Activated B cell treated with CpG ODN at 0.5 μM for 24 hours (primary cell): Measurements from ENCODE around the gene NRROS. TPM values are rescaled to one million over a fixed set of nuclear protein-coding genes. Genes with fewer than 3 reads are reported as not detected.

Experiments used
- ATAC-seq: fragments of 200-7000 bp; cut with Tn5 transposase; one replicate; pipeline ENCODE4 v1.10.0; 2021; ENCODE audit warnings: low read depth, mild to moderate bottlenecking, moderate library complexity
- CTCF ChIA-PET: fragments of 350-600 bp; sonication (Branson Sonifier 250); formaldehyde crosslinking; loops from one replicate; lab custom pipeline; 2021; ENCODE audit warnings: antibody characterized with exemption; lab: Charles Lee
- POLR2A ChIA-PET: fragments of 350-600 bp; sonication (Branson Sonifier 250); formaldehyde crosslinking; loops from one replicate; lab custom pipeline; 2021; ENCODE audit warnings: antibody characterized with exemption; lab: Charles Lee
- DNase-seq: peaks from one replicate; pipeline ENCODE4 v3.0.0; 2022
- H3K27ac Mint-ChIP-seq: one replicate; pipeline ENCODE4 v1.8.0; 2020; ENCODE audit warnings: mixed read lengths
- H3K27me3 Mint-ChIP-seq: one replicate; pipeline ENCODE4 v1.8.0; 2021; ENCODE audit warnings: mixed read lengths
- H3K36me3 Mint-ChIP-seq: one replicate; pipeline ENCODE4 v1.8.0; 2021; ENCODE audit warnings: low read depth, mixed read lengths
- H3K4me1 Mint-ChIP-seq: one replicate; pipeline ENCODE4 v1.8.0; 2021; ENCODE audit warnings: mixed read lengths
- H3K4me3 Mint-ChIP-seq: one replicate; pipeline ENCODE4 v1.8.0; 2020; ENCODE audit warnings: mild to moderate bottlenecking, mixed read lengths
- H3K9me3 Mint-ChIP-seq: one replicate; pipeline ENCODE4 v1.8.0; 2020; ENCODE audit warnings: mixed read lengths
- CTCF ChIP-seq: fragments of 200-600 bp; IDR thresholded peaks from one replicate; pipeline ENCODE4 v1.8.0; 2022; ENCODE audit warnings: antibody characterized with exemption, mild to moderate bottlenecking
- intact Hi-C: fragments of 100-400 bp; cut with micrococcal nuclease; formaldehyde crosslinking; loops from one replicate; pipeline ENCODE4 v1.15.1; 2024
- total RNA-seq: library from RNA; stranded (reverse); gene quantifications from 2 replicates; pipeline ENCODE4 v1.2.3, GENCODE V29; 2022

Gene NRROS
- total RNA-seq, 1 donor from 2014 or later = 92.4 TPM

DNA sequence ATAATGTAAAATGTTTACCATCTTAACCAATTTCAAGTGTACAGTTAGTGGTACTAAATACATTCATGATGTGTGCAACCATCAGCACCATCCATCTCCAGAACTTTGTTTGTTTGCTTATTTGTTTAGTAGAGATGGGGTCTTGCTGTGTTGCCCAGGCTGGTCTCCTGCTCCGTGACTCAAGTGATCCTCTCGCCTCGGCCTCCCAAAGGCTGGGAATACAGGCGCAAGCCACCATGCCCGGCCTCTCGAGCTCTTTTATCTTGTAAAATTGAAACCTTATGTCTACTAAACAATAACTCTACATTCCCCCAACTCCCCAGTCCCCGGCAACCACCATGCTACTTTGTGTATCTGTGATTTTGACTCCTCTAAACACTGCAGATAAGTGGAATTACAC is 39.1 kb upstream of the NRROS start:
- H3K4me3 Mint-ChIP-seq = no peak overlapping the region
- POLR2A ChIA-PET = no interaction called here
- no peak overlapping the region for H3K27ac Mint-ChIP-seq
- ATAC-seq (no peak), DNase-seq (no peak)
- intact Hi-C loops = no loop called here
- CTCF ChIA-PET = interaction anchor here (1.1 kb wide), 1 partner anchor 10 kb away, joined by 4 read pairs; no protein-coding TSS in a partner anchor
- peaks cover 14% of the 10 kb centered on the region for H3K4me1 Mint-ChIP-seq
- peaks cover 13% of the 10 kb centered on the region for H3K27me3 Mint-ChIP-seq
- no peaks in the 10 kb centered on the region for H3K9me3 Mint-ChIP-seq
- no peak for TF ChIP-seq CTCF
- no peaks in the 10 kb centered on the region for H3K36me3 Mint-ChIP-seq

DNA sequence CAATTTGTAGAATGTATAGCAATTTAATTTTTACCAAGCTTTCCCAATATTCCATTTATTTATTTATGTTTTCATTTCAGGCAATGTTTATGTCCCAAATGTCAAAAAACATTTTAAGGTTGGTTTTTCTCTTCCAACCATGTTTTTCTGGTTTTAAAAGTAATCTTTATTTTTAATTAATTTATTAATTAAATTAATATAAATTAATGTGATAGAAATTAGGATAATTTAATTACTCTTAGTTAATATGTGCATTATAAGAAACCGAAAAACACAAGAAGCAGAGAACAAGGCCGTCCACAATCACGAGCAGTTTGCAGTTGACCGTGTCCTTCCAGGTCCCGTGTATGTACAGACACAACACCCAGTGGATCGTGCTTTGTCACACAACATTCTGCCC is 36.8 kb upstream of the NRROS start:
- CTCF ChIA-PET = interaction anchor here (11.7 kb wide), 1 partner anchor 86 kb away, joined by 258 read pairs; no protein-coding TSS in a partner anchor
- Mint-ChIP-seq H3K36me3 (no peaks in the 10 kb centered on the region), H3K9me3 (no peaks in the 10 kb centered on the region), H3K27me3 (peaks cover 4% of the 10 kb centered on the region), H3K4me3 (no peak overlapping the region), H3K27ac (no peak overlapping the region), H3K4me1 (peaks cover 14% of the 10 kb centered on the region)
- ATAC-seq (no peak), DNase-seq (no peak)
- TF ChIP-seq CTCF = no peak
- intact Hi-C loops = no loop called here
- POLR2A ChIA-PET = no interaction called here

- ChIA-PET CTCF (interaction anchor here (11.7 kb wide), 1 partner anchor 85 kb away, joined by 258 read pairs; no protein-coding TSS in a partner anchor), POLR2A (interaction anchor here (0.7 kb wide), 3 partner anchors 81 to 315 kb away, joined by 6 read pairs; no protein-coding TSS in a partner anchor)
- Mint-ChIP-seq H3K4me1 (peaks cover 6% of the 10 kb centered on the region), H3K4me3 (no peak overlapping the region), H3K27me3 (no peaks in the 10 kb centered on the region), H3K9me3 (no peaks in the 10 kb centered on the region), H3K27ac (no peak overlapping the region), H3K36me3 (no peaks in the 10 kb centered on the region)
- ATAC-seq (no peak), DNase-seq (no peak)
- intact Hi-C loops = no loop called here
- TF ChIP-seq CTCF = no peak
These were observed 35.8 kb upstream of the NRROS start for GRCh38 chr3:196603683-196604082.

DNA sequence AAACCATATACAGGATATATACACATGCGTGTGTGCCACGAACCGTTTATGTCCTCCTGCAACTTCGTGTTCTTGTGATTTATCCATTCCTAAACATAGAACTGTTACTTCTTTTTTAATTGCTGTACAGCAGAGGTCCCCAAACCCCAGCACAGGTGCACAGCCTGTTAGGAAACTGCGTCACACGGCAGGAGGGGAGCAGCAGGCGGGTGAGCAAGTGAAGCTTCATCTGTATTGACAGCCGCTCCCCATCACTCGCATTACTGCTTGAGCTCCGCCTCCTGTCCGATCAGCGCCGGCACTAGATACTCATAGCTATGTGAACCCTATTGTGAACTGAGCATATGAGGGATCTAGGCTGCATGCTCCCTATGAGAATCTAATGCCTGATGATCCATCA is 34.9 kb upstream of the NRROS start:
- no peaks in the 10 kb centered on the region for H3K36me3 Mint-ChIP-seq
- peak; percentile 45 for ATAC-seq

More for the DNA sequence above, 34.9 kb upstream of the NRROS start:
- DNase-seq = no peak
- H3K4me3 Mint-ChIP-seq = no peak overlapping the region
- TF ChIP-seq CTCF = no peak
- H3K27me3 Mint-ChIP-seq = no peaks in the 10 kb centered on the region
- peaks cover 12% of the 10 kb centered on the region for H3K4me1 Mint-ChIP-seq
- intact Hi-C loops = no loop called here
- H3K9me3 Mint-ChIP-seq = no peaks in the 10 kb centered on the region
- H3K27ac Mint-ChIP-seq = no peak overlapping the region
- POLR2A ChIA-PET = interaction anchor here (0.6 kb wide), 2 partner anchors 273 to 1116 kb away, joined by 3 read pairs; no protein-coding TSS in a partner anchor
- CTCF ChIA-PET = interaction anchor here (0.5 to 11.7 kb wide), 3 partner anchors 84 to 233 kb away, joined by 3 to 258 read pairs (median 3); no protein-coding TSS in a partner anchor
